DMS 273 (cell line): ENCODE data around the gene SLC6A19.

ENCODE experiments used
- DNase-seq: peaks from one replicate; lab custom pipeline; 2025; ENCODE audit not compliant: unreplicated experiment; lab: John Stamatoyannopoulos, UW

Gene SLC6A19

DNA sequence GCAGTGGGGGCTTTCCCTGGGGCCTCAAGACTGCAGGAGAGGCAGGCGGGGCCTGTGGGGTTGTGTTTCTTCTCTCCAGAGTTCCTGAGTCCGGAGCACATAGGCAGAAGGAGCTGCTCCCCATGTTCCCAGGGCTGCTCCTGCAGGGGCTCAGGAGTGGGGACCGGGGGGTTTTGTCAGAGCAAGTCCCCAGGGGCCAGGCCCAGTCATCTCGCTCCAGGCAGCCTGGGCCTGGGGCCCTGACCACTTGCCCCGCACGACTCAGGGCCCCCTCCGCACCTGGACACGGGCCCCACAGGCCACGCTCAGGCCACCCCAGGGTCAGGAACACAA lies 22.0 kb upstream of the SLC6A19 start:
- DNase-seq = no peak

DNA sequence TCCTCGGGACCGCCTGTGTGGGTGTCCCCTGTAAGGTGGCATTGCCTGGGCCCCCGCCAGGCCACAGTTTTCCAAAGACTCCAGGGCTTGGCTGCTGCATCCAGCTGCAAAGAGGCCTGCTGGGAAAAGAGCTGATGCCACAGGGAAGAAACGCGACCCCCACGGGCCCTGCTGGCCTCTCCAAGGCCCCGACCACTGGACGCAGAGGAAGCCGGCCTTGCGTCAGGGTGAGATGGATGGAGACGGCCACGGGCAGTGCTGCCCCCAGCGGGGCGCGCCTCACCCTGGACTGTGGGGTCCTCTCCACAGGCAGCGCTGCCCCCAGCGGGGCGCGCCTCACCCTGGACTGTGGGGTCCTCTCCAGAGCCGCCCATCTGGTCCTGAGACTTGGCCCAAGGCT lies 21.3 kb upstream of the SLC6A19 start:
- DNase-seq = no peak

DNA sequence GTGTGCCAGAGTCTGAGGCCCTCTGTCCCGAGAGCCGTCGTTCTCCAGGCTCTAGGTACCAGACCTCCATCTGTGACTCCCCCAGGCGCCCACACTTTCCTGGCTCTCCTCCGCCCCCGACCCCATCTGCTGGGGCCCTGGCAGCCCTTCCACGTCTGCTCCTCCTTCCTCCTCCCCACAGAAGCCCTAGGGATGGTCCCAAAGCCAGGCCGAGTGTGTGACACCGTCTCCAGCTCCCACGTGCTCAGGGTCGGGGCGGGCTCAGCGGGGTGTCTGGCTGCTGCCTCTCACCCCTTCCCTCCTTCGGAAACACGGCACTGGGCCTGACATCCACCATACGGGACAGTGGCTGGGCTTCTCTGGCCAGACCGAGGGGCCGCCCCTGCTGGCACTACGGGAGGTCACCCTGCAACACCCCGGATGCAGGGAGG lies 20.5 kb upstream of the SLC6A19 start:
- no peak for DNase-seq

DNA sequence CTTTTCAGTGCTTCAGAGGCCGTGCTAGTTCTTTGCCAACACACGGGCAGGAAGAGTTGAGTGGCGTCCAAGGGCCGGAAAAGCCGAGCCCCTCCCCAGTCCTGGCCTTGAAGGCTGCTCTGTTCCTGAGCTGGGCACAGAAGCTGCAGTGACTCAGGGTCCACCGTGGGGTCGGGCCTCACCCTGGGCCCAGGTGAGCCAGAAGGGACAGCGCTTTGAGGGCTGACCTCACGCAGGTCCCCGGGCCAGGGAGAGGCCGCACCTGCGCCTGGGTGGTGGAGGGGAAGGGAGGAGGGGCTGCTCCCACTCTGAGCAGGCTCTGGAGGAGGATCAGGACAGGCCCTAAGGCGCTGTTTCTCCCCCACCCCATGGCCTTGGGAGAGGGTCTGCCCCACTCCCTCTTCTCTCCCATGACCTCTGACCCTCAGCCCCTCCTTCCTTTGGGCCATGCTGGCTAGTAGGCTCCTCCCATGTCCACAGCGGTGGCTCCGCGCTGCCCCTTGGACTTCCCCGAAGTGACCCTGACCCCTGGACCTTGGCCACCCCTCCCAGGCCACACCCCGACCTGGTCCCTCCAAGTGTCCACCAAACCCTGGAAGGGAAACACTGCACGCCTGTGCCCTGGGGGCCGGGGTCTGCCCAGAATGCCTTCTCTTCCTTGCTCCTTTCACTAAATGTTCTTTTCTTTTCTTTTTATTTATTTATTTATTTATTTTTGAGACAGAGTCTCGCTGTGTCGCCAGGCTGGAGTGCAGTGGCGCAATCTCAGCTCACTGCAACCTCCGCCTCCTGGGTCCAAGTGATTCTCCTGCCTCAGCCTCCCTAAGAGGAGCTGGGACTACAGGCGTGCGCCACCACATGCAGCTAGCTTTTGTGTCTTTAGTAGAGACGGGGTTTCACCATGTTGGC lies 19.7 kb upstream of the SLC6A19 start:
- DNase-seq = no peak

DNA sequence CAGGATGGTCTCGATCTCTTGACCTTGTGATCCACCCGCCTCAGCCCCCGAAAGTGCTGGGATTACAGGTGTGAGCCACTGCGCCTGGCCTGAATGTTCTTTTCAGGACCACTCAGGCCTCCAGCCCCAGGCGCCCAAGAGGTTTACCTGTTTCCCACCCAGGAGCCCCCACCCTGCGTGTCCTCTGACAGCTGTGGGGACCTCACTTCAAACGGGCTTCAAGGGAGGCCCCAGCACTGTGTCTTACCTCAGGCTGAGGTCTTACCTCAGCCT lies 19.1 kb upstream of the SLC6A19 start:
- no peak for DNase-seq

DNA sequence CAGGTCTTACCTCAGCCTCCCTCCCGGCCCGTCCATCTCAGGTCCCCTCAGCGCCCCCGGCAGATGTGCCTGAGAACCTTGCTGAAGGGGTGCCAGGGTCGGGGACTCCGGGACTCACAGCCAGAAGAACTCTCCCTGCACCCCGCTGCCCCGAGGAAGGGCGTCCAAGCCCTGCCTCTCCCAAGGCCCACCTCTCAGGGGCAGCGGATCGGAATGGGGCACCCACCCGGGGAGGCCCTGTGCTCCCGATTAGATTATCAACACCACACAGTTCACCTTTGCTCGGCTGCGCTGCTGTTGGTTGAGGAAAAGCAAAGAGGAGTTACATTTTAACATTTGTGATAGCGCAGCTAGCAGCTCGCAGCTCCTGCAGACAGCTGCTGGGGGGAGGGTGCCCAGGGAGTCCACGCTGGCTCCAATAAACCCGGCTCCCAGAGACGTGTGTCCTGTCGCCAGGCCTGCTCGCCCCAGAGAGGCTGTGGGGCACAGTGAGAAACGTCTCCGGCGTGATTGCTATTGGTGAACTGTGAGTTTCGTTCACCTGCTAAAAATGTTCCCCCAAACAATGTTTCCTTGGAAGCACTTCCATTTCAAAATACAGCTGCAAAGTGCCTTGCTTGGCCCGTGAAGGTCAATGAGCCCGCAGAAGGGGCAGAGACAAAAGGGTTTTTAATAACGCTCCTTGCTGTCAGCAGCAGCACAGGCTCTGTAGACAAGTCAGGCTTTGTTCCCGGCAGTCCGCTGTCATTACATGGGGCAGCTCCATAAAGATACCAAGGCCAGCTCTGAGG lies 18.6 kb upstream of the SLC6A19 start:
- no peak for DNase-seq

DNA sequence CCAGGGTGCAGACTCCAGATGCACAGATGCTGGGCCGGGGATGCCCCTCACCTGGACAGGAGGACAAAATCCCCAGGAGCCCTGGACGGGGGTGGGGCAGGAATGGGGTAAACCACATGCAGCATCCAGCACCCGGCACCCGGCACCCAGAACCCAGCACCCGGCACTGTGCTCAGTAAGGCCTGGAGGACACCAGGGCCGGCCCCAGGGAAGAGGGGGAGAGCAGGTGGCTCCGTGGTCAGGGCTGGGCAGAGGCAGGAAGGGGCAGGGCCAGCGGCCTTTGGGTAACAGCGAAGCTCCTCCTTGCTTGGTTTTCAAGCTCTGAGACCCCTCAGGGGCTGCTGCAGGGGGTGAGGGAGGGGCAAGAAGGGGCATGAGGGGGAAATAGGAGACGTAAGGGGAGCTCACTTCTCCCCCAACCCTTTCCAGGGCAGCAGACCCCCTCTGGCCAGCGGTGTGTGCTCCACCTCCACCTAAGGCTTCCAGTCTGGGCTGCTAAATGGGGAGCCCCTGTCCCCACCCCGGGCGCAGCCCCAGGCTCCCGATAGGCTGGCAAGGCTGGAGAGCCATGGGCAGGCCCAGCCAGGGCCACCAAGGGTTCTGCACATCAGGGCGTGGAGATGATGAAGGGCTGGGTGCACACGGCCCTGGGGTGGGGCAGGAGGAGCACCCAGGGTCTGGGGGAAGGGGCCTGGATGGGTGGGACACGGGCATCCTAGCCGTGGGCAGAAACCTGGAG lies 17.8 kb upstream of the SLC6A19 start:
- DNase-seq = no peak

DNA sequence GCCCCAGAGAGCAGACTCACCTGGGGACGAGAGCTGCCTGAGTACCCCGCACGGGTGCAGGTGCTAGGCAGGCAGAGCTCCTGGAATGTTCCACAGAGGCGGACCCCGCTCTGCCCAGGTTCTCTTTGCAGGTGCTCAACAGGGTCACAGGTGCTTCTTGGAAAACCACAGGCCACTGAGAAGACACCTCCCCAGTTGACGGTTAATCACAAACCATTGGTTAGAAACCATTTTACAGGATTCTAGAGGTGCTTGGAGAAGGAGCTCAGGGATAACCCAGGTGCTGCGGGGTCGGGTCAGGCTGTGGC lies 17.3 kb upstream of the SLC6A19 start:
- DNase-seq = no peak

DNA sequence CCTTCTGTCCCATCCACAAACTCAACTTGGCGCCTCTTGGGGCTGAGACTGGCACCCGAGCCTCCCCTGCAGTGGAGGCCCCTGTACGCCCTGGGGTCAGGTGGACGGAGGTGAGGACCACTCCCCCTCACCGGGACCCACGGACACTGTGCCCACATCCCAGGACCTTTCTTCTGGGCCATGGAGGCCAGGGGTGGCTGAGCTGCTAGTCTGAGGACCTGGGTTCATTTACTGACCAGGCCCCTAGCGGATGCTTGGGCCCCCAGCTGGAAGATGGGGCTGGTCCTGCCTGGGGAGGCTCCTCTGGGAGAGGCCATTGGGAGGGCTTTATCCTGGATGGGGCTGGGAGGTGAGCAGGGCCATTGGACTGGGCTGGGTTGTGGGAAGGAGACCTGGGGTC lies 16.9 kb upstream of the SLC6A19 start:
- no peak for DNase-seq

DNA sequence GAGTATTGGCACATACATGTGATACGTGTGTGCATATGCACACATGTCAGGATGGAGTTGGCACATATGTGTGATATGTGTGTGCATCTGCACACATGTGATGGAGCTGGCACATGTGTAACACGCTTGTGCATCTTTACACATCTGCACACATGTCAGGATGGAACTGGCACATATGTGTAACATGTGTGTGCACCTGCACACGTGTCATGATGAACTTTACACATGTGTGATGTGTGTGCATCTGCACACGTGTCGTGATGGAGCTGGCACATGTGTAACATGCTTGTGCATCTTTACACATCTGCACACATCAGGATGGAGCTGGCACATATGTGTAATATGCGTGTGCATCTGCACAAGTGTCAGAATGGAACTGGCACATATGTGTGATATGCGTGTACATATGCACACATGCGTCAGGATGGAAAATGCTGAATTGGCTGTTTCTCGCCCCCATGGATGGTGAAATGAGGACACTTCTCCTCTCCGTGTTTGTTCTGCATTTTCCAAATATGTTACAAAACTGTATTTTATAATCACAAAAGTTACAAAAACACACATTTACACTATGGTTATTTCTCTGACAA lies 16.3 kb upstream of the SLC6A19 start:
- no peak for DNase-seq

DNA sequence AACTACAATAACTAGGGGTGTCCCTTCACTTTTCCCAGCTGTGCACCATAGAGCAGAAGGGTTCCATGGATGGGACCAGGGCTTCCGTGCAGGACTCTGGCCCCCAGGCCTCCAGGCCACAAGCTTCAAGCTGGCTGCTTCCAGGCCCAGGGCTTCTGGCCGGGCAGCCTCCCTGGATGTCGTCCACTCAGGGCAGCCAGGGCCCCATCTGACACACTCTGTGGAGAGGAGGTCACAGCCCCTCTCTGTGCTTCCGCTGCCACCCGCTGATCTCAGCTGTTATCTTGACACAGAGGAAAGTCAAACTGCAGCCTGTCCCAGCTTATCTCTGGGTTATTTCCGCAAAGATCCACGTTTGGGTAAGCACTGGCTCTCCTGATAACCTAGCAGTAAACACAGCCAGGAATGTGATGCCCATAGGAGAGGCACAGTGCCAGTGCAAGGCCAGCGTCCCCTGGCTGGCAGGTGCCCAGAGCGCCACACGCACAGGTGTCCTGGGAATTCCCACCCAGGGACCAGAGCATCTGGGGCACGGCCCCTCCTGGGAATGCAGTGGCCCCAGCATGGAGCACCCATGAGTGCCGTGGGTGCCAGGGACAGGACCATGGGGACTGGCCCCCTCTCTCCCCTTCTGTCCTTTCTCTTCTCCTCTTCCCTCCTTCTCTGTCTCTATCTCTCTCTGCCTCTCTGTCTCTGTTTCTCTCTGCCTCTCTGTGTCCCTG lies 15.6 kb upstream of the SLC6A19 start:
- no peak for DNase-seq

DNA sequence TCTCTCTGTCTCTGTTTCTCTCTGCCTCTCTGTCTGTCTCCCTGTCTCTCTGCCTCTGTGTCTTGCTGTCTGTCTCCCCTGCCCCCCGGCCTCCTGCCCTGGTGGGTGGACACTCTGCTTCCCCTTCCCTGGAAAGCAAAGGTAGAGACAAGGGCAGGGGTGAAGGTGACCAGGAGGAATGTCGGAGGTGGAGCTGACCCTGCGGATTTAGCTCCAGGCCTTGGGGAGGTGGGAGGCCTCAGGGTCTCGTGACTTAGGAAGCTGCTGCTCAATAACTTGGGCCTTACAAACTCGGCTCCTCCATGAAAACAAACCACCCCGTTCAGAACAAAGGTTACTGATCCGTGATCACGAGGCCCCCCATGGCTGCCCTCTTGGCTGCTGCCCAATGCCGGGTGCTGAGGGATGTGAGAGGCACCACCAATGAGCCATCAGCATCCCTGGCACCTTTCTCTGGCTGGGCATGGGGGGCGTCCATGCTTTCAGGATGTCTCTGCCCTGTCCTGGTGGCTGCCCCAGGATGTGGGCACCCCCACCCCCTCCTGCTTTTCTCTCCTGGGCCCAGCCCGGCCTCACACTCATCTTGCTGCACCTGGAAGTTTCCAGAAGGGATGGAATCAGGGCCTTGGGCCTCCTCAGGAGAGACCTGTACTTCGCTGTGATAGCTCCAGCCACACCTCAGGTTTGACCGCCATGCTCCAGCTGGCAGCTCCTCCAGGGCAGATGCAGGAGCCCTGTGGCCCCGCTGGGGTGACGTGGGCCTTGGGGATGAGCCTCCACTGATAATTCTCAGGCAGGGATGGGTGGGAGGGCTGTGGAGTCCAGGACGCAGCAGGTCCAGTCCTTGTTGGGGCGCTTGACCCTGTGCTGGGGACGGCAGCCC lies 14.8 kb upstream of the SLC6A19 start:
- DNase-seq = no peak

DNA sequence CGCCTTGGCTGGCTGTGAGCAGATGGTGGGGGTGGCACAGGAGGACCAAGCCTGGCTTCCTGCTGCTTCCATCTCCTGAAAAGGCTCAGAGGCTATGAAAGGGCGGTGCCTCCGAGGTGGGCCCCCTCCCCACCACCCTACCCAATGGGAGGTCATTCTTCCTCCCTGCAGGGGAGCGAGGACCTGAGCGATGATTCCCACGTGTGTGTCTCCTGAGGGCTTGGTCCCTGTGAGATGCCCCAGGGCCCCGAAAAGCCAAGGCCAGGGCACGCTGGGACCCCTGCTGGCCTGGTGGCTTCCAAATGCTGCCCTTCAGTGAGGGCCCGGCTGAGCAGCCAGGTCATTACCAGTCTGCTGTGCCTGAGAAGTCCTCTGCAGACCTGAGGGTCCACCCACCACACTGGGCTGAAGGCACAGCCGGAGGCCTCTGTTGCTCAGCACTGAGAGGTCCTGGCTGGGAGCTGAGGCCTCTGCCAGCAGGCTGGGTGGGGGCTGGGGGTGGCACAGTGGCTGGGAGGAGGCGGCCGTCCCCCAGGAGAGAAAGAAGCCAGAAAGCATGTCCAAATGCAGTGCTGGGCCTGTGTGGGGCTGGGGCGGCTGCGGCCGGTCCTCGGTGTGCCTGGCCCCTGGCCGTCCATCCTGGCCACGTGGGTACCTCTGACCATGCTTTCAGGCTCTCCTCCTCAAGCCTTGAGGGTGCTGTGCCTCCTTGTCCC lies 14.0 kb upstream of the SLC6A19 start:
- no peak for DNase-seq

DNA sequence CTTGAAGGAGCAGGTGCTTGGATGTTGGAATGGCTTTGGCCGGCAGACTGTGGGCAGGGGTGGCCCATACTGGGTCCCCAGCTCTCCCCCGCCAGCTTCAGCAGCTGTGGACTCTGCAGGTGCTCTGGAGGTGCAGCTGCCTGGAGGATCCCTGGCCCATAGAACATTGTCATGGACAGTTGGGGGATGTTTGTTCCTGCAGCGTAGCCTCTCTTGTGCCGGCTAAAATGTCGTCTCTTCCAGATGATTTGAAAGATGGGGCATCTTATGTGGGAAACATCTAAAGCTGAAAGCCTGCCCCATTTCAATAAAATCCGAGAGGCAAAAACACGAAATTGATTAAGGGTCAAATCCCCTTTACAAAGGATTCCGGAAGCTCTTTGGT lies 13.5 kb upstream of the SLC6A19 start:
- no peak for DNase-seq

DNA sequence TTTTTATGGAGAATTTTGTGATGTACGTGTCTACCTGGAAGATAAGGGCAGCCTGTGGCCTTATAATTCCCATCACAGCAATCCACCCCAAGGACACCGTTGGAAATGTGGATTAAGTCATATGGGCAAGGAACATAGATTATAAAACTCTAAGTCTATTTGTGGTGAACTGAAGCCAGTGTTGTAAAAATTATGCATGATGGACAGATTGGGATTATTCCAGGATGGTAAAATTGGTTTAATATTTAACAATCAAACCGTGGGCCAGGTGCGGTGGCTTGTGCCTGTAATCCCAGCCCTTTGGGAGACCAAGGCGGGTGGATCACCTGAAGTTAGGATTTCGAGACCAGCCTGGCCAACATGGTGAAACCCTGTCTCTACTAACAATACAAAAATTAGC lies 12.9 kb upstream of the SLC6A19 start:
- no peak for DNase-seq

DNA sequence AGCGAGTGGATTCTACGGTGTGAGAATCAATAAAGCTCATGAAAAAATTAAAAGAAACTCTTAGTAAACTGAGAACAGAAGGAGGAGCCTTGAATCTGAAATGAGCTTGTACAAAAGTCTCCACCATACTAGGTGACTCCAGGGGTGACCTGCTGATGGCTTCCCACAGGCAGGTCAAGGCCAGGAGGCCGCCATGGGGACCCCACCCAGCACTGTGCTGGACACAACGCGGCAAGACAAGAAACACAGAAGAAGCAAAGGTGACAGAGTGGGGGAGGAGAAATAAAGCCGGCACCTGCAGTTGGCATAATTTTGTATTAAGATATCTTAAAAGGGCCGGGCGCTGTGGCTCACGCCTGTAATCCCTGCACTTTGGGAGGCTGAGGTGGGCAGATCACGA lies 12.1 kb upstream of the SLC6A19 start:
- no peak for DNase-seq

DNA sequence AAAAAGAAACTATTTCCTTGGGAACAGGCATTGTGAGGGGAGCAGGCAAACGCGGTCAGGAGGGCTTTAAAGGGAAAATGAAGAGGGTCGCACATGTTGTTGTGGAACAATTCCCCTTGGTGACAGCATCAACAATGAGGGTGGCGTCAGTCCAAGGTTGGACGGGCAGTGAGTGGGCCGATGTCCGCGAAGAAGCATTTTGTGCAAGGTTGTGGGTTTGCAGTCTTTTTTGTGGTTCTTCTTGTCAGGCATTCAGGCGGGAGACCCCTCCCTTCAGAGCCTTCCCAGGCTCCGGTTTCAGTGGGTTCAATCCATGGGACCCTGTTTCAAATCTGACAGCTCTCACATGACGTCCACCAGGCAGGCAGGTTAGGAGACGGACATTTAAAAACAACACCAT lies 11.1 kb upstream of the SLC6A19 start:
- no peak for DNase-seq

DNA sequence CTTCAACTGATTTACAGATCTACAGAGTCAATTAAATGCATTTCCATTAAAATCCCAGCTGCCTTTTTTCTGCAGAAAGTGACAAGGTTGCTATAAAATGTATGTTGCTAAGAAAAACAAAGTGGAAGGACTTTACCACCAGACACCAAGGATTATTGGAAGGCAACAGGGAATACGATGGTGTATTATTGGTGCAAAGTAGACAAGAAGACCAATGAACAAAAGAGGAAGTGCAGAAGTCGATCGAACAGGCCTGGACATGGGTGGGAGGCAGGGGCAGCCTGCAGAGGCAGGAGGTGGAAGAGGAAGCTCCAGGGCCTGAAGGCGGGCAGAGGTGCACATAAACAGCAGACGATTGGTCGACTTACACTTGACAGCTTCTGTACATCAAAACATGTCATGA lies 10.6 kb upstream of the SLC6A19 start:
- DNase-seq = no peak

DNA sequence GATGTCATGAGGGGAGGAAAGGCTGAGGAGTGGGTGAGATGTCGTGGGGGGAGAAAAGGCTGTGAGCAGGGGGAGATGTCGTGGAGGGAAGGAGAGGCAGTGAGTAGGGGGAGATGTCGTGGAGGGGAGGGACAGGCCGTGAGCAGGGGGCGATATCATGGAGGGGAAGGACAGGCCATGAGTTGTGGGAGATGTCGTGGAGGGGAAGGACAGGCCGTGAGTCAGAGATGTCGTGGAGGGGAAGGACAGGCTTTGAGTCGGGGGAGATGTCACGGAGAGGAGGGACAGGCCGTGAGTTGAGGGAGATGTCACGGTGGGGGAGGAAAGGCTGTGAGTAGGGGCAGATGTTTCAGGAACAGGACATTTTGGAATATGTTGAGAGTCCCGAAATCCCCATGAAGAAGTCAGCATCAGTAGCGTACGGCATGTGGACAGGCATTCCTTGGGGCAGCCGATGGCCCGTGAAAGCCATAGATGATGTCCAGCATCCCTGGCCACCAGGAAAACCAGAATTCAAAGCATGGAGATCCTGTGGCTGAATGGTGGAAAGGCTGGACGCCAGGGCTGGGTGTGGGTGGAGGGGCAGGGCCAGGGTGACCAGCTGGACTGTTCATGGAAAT lies 8.3 kb upstream of the SLC6A19 start:
- no peak for DNase-seq
